HCT116 (cell line): ENCODE results near the gene TAF9. TPM values are rescaled to one million over a fixed set of nuclear protein-coding genes. Genes with fewer than 3 reads are reported as not detected.

Experiments
- ATAC-seq: fragments of 200-7000 bp; cut with Tn5 transposase; 2 replicates; pipeline ENCODE4 v1.9.1; 2020; ENCODE audit warnings: mild to moderate bottlenecking, moderate library complexity
- BruUV-seq: library from RNA; stranded (reverse); fragments of 400-500 nt; replicated peaks from 2 replicates; lab custom pipeline; 2021; lab: Mats Ljungman, UMichigan
- CTCF ChIA-PET: fragments of 300-600 bp; sonication (Branson Sonifier 250); formaldehyde crosslinking; loops from one replicate; lab custom pipeline; 2021; ENCODE audit warnings: antibody characterized with exemption; lab: Charles Lee
- POLR2A ChIA-PET: fragments of 300-600, 350-600 bp; sonication (Branson Sonifier 250); formaldehyde crosslinking; loops from one replicate; lab custom pipeline; 2021; ENCODE audit warnings: antibody characterized with exemption; lab: Charles Lee
- RAD21 ChIA-PET, 2 experiments: fragments of 300-600 bp; sonication (Branson Sonifier 250); formaldehyde crosslinking; loops; one replicate each; lab custom pipeline; 2023; ENCODE audit warnings: low total read pairs in 2 of 2; ENCODE audit not compliant: uncharacterized antibody in 2 of 2, unreplicated experiment in 2 of 2, low non-redundant PET in 1 of 2; lab: Charles Lee
- DNase-seq: peaks from one replicate; pipeline ENCODE4 v3.0.0-alpha.2; 2010; ENCODE audit warnings: low read depth, low spot score
- H2AFZ ChIP-seq: fragments of 200-600 bp; shearing (Covaris generic), sonication (generic); 2 replicates; pipeline ENCODE4 v1.6.1; 2017; ENCODE audit warnings: low read depth, mixed run types, mixed read lengths, antibody characterized with exemption, low read length; ENCODE audit not compliant: poor library complexity, severe bottlenecking
- H3K27ac ChIP-seq: 2 replicates; pipeline ENCODE4 v1.5.1; 2012; ENCODE audit warnings: low read depth, low read length
- H3K27me3 ChIP-seq: fragments of 200-600 bp; sonication (generic); 2 replicates; pipeline ENCODE4 v1.6.1; 2016; ENCODE audit warnings: mixed run types, low read length, mixed read lengths; ENCODE audit not compliant: insufficient read depth
- H3K36me3 ChIP-seq, 2 experiments: fragments of 200-500 bp in 1 of 2; fragments of 200-600 bp in 1 of 2; sonication (Bioruptor generic) in 1 of 2; sonication (generic) in 1 of 2; 2 replicates each; pipeline versions ENCODE4 v1.5.1 to v1.6.1; 2014 to 2016; ENCODE audit warnings: low read length in 2 of 2, inconsistent platforms in 1 of 2, mixed read lengths in 1 of 2, mixed run types in 1 of 2; ENCODE audit not compliant: insufficient read depth in 2 of 2, control insufficient read depth in 1 of 2
- H3K4me1 ChIP-seq, 2 experiments: fragments of 200-600 bp in 1 of 2; sonication (generic) in 1 of 2; 2 replicates each; pipeline versions ENCODE4 v1.5.1 to v1.6.1; 2012 to 2017; ENCODE audit warnings: low read length in 2 of 2, inconsistent platforms in 1 of 2, mild to moderate bottlenecking in 1 of 2, mixed read lengths in 1 of 2, mixed run types in 1 of 2, moderate library complexity in 1 of 2; ENCODE audit not compliant: insufficient read depth in 2 of 2, control insufficient read depth in 1 of 2
- H3K4me2 ChIP-seq: fragments of 200-600 bp; sonication (generic); 2 replicates; pipeline ENCODE4 v1.6.1; 2017; ENCODE audit warnings: mixed run types, low read length, mixed read lengths
- H3K4me3 ChIP-seq, 2 experiments: fragments of 200-600 bp in 1 of 2; sonication (generic) in 1 of 2; replicated peaks in 1 of 2; 2 replicates each; pipeline ENCODE4 v1.5.1; 2011 to 2016; ENCODE audit warnings: low read length in 2 of 2, control low read depth in 1 of 2, low read depth in 1 of 2, mild to moderate bottlenecking in 1 of 2, mixed read lengths in 1 of 2, mixed run types in 1 of 2
- H3K79me2 ChIP-seq: fragments of 200-600 bp; sonication (generic); 2 replicates; pipeline ENCODE4 v1.6.1; 2017; ENCODE audit warnings: mild to moderate bottlenecking, mixed run types, low read length, moderate library complexity, mixed read lengths; ENCODE audit not compliant: insufficient read depth
- H3K9ac ChIP-seq: fragments of 200-600 bp; sonication (generic); 2 replicates; pipeline ENCODE4 v1.6.1; 2016; ENCODE audit warnings: low read length, mixed read lengths
- H3K9me2 ChIP-seq: fragments of 200-600 bp; sonication (generic), shearing (Covaris generic); 2 replicates; pipeline ENCODE4 v1.6.1; 2017; ENCODE audit warnings: mixed run types, mild to moderate bottlenecking, moderate library complexity; ENCODE audit not compliant: insufficient read depth
- H3K9me3 ChIP-seq, 2 experiments: fragments of 200-500 bp in 1 of 2; fragments of 200-600 bp in 1 of 2; sonication (Bioruptor generic) in 1 of 2; sonication (generic) in 1 of 2; 2 replicates each; pipeline ENCODE4 v1.6.1; 2014 to 2017; ENCODE audit warnings: low read length in 2 of 2, mixed read lengths in 2 of 2, inconsistent platforms in 1 of 2, low read depth in 1 of 2, mild to moderate bottlenecking in 1 of 2, mixed run types in 1 of 2, moderate library complexity in 1 of 2; ENCODE audit not compliant: control insufficient read depth in 1 of 2, insufficient read depth in 1 of 2
- H4K20me1 ChIP-seq: fragments of 200-600 bp; sonication (generic), shearing (Covaris generic); 2 replicates; pipeline ENCODE4 v1.6.1; 2017; ENCODE audit warnings: mixed run types, mild to moderate bottlenecking, moderate library complexity; ENCODE audit not compliant: insufficient read depth
- CTCF ChIP-seq, 3 experiments: fragments of 200-600 bp in 1 of 3; sonication (generic) in 1 of 3; IDR thresholded peaks in 2 of 3; conservative IDR thresholded peaks in 1 of 3; 2 replicates each; pipeline ENCODE4 v1.5.1; 2012 to 2017; ENCODE audit warnings: low read depth in 2 of 3, low read length in 2 of 3, antibody characterized with exemption in 1 of 3, borderline replicate concordance in 1 of 3, control low read depth in 1 of 3, mild to moderate bottlenecking in 1 of 3, mixed read lengths in 1 of 3, mixed run types in 1 of 3, moderate library complexity in 1 of 3; ENCODE audit not compliant: insufficient read depth in 1 of 3
- EGR1 ChIP-seq: IDR thresholded peaks from 2 replicates; pipeline ENCODE4 v1.6.1; 2012; ENCODE audit warnings: low read depth
- ELF1 ChIP-seq: IDR thresholded peaks from 2 replicates; pipeline ENCODE4 v1.6.1; 2012; ENCODE audit warnings: low read depth, borderline replicate concordance
- EZH2phosphoT487 ChIP-seq: fragments of 200-600 bp; IDR thresholded peaks from 2 replicates; pipeline ENCODE4 v1.6.1; 2018; ENCODE audit warnings: antibody characterized with exemption, borderline replicate concordance
- MAX ChIP-seq: IDR thresholded peaks from 2 replicates; pipeline ENCODE4 v1.6.1; 2012
- POLR2A ChIP-seq: IDR thresholded peaks from 2 replicates; pipeline ENCODE4 v1.7.0; 2011; ENCODE audit warnings: borderline replicate concordance; ENCODE audit not compliant: insufficient read depth, insufficient read length; ENCODE audit errors: extremely low read depth
- SRF ChIP-seq: IDR thresholded peaks from 2 replicates; pipeline ENCODE4 v1.6.1; 2012; ENCODE audit warnings: low read depth
- TCF7L2 ChIP-seq: IDR thresholded peaks from 2 replicates; pipeline ENCODE4 v1.7.0; 2011; ENCODE audit warnings: borderline replicate concordance, inconsistent platforms; ENCODE audit not compliant: insufficient read depth, insufficient read length; ENCODE audit errors: extremely low read depth
- YY1 ChIP-seq: IDR thresholded peaks from 2 replicates; pipeline ENCODE4 v1.6.1; 2011; ENCODE audit warnings: low read length, low read depth, moderate library complexity, mild to moderate bottlenecking; ENCODE audit not compliant: insufficient replicate concordance; ENCODE audit errors: extremely low read depth
- intact Hi-C: fragments of 100-400 bp; cut with micrococcal nuclease; formaldehyde crosslinking; loops from 2 replicates; pipeline ENCODE4 v1.10.0; 2022
- total RNA-seq: library from RNA; stranded (reverse); gene quantifications from one replicate; pipeline ENCODE4 v1.2.1, GENCODE V29; 2021; ENCODE audit not compliant: unreplicated experiment
- TF ChIP-seq, protein P1 (sequence below): IDR thresholded peaks from 2 replicates; pipeline ENCODE4 v1.6.1; 2012; ENCODE audit warnings: low read depth

Gene TAF9
- total RNA-seq, 1 experiment from 2014 or later: 92.0 TPM

DNA sequence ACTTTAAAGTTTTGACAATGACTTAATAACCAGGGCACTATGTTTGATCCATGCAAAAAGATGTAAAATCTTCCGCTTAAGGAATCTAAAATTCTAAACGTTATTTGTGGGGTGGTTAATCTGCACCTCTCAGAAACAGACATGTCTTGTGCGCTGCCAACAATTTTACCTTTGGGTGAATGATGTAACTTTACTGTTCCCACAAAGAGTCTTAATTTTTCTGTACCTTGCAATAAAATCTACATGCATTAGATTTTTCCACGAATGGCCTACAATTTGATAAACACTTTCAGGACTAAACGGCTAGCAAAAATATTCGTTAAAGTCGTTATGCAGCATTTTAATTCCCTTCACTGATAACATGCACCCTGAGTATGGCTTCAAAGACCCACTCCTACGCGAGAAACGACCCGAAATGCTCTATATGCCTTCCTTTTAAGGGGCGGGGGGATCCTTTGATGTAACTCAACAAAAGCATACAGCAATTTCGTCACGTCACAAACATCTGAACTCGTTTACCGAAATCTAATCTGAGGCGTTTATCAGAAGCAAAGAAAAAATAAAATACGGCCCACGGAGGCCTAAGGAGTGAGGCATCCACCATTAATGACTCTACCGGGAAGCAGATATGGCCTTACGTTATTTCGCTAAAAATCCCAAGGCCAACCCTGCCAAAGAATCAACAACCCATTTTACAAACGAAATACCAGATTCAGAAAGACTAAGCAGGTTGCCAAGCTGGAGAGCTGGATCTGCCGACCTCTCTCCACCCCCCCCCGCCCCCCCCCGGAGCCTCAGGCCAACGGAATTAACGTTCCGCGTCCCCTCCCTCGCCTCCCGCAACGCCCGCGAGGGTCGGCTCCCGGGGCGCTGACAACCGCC is 621 bp downstream of the TAF9 start:
- CTCF ChIA-PET: no interaction called here
- peak; percentile 3 for ATAC-seq
- no peaks in the 10 kb centered on the region for H3K27me3 ChIP-seq
- H3K4me1 ChIP-seq: peaks cover 8 to 18% of the 10 kb centered on the region in 2 experiments; a peak in 3 of 4 replicates
- H3K27ac ChIP-seq: peak overlapping the region; percentile 86
- intact Hi-C loops: no loop called here
- DNase-seq: peak; percentile 31
- H4K20me1 ChIP-seq: peaks cover 14% of the 10 kb centered on the region; the same call in 1 of the 2 replicates
- BruUV-seq: TSS peak; percentile 69
- H3K9me3 ChIP-seq: no peaks in the 10 kb centered on the region
- H3K9me2 ChIP-seq: no peaks in the 10 kb centered on the region
- H3K79me2 ChIP-seq: peaks cover 79% of the 10 kb centered on the region
- no peak overlapping the region for H2AFZ ChIP-seq
- peaks cover 6 to 22% of the 10 kb centered on the region in 2 experiments; a peak in 2 of 4 replicates for H3K36me3 ChIP-seq
- RAD21 ChIA-PET: no interaction called here
- no peak for TF ChIP-seq MAX
- TF ChIP-seq EGR1: peak; percentile 21; the same call in 1 of the 2 replicates
- peak overlapping the region; percentile 79 to 90 for H3K4me3 ChIP-seq
- POLR2A ChIA-PET: no interaction called here
- H3K4me2 ChIP-seq: peak overlapping the region; percentile 78
- peak overlapping the region; percentile 80 for H3K9ac ChIP-seq

- BruUV-seq: no TSS peak
- POLR2A ChIA-PET: no interaction called here
- intact Hi-C loops: no loop called here
- Histone ChIP-seq H3K4me3 (peak overlapping the region; percentile 79 to 90), H4K20me1 (peaks cover 14% of the 10 kb centered on the region; the same call in 1 of the 2 replicates), H3K79me2 (peaks cover 88% of the 10 kb centered on the region), H2AFZ (no peak overlapping the region), H3K27ac (no peak overlapping the region; the same call in 1 of the 2 replicates), H3K36me3 (peaks cover 9 to 28% of the 10 kb centered on the region in 2 experiments; a peak in 2 of 4 replicates), H3K9ac (peak overlapping the region; percentile 80), H3K27me3 (no peaks in the 10 kb centered on the region), H3K9me2 (no peaks in the 10 kb centered on the region), H3K4me2 (peak overlapping the region; percentile 78), H3K9me3 (no peaks in the 10 kb centered on the region), H3K4me1 (peaks cover 8 to 18% of the 10 kb centered on the region in 2 experiments; a peak in 3 of 4 replicates)
- no peak for DNase-seq
- ATAC-seq: no peak
- CTCF ChIA-PET: no interaction called here
- RAD21 ChIA-PET: no interaction called here
- TF ChIP-seq MAX (no peak), YY1 (no peak), POLR2A (no peak), TCF7L2 (no peak), SRF (no peak), ELF1 (no peak), EZH2phosphoT487 (no peak), CTCF (IDR thresholded peaks at IDR 0.05 in 2 of 3, conservative IDR thresholded peaks at IDR 0.05 in 1 of 3; ENCODE audit: borderline replicate concordance in 1 of 3, insufficient read depth in 1 of 3, low read depth in 2 of 3, low read length in 2 of 3) (no peak)
- TF ChIP-seq, protein P1, sequence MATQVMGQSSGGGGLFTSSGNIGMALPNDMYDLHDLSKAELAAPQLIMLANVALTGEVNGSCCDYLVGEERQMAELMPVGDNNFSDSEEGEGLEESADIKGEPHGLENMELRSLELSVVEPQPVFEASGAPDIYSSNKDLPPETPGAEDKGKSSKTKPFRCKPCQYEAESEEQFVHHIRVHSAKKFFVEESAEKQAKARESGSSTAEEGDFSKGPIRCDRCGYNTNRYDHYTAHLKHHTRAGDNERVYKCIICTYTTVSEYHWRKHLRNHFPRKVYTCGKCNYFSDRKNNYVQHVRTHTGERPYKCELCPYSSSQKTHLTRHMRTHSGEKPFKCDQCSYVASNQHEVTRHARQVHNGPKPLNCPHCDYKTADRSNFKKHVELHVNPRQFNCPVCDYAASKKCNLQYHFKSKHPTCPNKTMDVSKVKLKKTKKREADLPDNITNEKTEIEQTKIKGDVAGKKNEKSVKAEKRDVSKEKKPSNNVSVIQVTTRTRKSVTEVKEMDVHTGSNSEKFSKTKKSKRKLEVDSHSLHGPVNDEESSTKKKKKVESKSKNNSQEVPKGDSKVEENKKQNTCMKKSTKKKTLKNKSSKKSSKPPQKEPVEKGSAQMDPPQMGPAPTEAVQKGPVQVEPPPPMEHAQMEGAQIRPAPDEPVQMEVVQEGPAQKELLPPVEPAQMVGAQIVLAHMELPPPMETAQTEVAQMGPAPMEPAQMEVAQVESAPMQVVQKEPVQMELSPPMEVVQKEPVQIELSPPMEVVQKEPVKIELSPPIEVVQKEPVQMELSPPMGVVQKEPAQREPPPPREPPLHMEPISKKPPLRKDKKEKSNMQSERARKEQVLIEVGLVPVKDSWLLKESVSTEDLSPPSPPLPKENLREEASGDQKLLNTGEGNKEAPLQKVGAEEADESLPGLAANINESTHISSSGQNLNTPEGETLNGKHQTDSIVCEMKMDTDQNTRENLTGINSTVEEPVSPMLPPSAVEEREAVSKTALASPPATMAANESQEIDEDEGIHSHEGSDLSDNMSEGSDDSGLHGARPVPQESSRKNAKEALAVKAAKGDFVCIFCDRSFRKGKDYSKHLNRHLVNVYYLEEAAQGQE: no peak
These were observed 1.5 kb downstream of the TAF9 start for GRCh38 chr5:69367697-69368279.
